GM21360 (cell line): ENCODE results near the gene ABCA12.
"Not testable (repeated sequence)": the region's sequence is repeated elsewhere in the genome, so short reads cannot be mapped to it uniquely, and the experiment has no call there.

Experiments used
- ATAC-seq: cut with Tn5 transposase; IDR thresholded peaks from one replicate; pipeline ENCODE4 v1.9.1; 2021; ENCODE audit warnings: mild to moderate bottlenecking, moderate library complexity; ENCODE audit not compliant: unreplicated experiment

Gene ABCA12, protein sequence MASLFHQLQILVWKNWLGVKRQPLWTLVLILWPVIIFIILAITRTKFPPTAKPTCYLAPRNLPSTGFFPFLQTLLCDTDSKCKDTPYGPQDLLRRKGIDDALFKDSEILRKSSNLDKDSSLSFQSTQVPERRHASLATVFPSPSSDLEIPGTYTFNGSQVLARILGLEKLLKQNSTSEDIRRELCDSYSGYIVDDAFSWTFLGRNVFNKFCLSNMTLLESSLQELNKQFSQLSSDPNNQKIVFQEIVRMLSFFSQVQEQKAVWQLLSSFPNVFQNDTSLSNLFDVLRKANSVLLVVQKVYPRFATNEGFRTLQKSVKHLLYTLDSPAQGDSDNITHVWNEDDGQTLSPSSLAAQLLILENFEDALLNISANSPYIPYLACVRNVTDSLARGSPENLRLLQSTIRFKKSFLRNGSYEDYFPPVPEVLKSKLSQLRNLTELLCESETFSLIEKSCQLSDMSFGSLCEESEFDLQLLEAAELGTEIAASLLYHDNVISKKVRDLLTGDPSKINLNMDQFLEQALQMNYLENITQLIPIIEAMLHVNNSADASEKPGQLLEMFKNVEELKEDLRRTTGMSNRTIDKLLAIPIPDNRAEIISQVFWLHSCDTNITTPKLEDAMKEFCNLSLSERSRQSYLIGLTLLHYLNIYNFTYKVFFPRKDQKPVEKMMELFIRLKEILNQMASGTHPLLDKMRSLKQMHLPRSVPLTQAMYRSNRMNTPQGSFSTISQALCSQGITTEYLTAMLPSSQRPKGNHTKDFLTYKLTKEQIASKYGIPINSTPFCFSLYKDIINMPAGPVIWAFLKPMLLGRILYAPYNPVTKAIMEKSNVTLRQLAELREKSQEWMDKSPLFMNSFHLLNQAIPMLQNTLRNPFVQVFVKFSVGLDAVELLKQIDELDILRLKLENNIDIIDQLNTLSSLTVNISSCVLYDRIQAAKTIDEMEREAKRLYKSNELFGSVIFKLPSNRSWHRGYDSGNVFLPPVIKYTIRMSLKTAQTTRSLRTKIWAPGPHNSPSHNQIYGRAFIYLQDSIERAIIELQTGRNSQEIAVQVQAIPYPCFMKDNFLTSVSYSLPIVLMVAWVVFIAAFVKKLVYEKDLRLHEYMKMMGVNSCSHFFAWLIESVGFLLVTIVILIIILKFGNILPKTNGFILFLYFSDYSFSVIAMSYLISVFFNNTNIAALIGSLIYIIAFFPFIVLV (N-terminal part only)

GRCh38 chr2:215138479-215138878 is at the start of gene ABCA12:
ABCA12 (minus strand) TSS chr2:215138626; CDS start chr2:215138208, 418 bp downstream.
- ATAC-seq: no peak

DNA sequence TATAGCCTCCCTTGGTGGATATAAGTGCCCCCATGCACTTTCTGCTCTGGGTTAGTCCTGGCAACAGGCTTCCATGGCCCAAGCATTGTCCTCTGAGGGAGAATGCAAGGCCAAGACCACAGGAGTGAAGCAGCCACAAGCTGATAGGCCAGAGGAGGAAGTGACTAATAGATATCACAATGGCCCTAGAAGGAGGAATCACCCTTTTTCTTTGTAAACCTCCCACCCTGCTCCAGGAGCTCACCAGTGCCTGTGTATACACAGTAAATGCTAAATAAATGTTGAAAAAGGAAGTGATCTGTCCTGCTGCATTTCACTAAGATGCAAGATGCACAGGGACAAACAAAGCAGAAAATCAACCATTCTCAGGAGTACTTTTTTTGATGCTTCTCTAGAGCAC is 49.7 kb upstream of the ABCA12 start:
- ATAC-seq: no peak

GRCh38 chr2:215186021-215186420 is 47.6 kb upstream of the ABCA12 start:
- ATAC-seq: no peak

- ATAC-seq: no peak
Measured at GRCh38 chr2:215178121-215178520, 39.7 kb upstream of the ABCA12 start.

GRCh38 chr2:215171796-215172195 is 33.4 kb upstream of the ABCA12 start:
- no peak for ATAC-seq

DNA sequence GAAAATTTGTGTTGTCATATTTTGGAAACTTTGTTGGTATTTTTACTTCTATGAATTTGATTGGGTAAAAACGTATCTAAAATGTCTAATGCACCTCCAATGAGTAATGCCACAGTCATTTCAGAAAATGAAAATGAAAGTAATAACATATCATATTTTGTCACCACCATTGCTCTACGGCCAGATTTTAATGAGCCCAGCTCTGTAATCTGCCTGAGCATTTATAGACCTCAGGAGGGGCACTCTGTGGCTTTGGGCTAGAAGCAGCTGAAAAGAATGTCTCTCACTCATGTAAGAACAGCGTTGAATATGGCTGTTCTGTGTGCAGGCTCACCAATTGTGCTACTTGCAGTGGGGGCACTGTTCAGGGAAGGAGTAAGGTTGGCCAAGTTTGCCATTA is 32.7 kb upstream of the ABCA12 start:
- ATAC-seq: no peak

DNA sequence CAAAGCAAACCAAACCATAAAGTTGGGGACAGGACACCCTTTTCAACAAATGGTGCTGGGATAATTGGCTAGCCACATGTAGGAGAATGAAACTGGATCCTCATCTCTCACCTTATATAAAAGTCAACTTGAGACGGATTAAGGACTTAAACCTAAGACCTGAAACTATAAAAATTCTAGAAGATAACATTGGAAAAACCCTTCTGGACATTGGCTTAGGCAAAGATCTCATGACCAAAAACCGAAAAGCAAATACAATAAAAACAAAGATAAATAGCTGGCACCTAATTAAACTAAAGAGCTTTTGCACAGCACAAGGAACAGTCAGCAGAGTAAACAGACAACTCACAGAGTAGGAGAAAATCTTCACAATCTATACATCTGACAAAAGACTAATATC is 28.1 kb upstream of the ABCA12 start:
- ATAC-seq: not testable (repeated sequence)

GRCh38 chr2:215163319-215163718 is 24.9 kb upstream of the ABCA12 start:
- ATAC-seq: not testable (repeated sequence)

DNA sequence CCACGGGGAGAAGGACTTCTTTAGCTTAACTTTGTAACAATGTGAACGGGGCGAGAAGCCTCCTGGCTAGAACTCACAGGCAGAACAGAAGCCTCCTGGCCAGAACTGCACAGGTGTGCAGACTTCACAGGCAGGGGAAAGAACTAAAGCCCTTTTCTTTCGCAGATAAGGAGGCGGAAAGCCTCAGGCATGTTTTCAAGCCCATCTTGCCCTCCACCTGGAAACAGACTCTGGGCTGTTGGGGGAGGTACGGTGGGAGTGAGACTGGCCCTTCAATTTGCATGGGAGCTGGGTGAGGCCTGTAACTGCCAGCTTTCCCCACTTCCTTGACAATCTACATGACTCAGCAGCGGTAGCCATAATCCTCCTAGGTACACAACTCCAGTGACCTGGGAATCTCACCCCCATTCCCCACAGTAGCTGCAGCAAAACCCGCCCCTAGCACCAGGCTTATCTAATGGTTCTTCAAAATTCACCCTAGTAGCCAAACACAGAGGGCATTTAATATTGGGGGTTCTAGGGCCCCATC is 22.9 kb upstream of the ABCA12 start:
- ATAC-seq: no peak

GRCh38 chr2:215160081-215160480 is 21.7 kb upstream of the ABCA12 start:
- ATAC-seq: no peak

DNA sequence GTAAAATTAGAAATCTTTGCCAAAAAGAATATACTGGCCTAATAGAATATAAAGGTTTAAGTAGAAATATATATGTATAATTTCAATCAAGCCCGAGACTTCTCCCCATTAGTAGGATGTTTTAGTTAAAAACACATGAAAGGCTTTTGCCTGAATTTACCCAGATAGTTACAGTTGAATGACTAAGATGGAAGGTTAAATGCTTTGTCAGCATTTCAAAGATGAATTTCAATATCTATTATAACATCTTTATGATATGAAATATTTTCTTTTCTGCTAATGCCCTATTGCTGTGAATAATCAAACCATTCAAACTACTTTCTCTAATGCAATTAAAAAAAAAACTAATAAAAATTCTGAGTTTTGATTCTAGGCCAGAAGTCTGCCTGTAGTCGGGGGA is 18.0 kb upstream of the ABCA12 start:
- no peak for ATAC-seq

DNA sequence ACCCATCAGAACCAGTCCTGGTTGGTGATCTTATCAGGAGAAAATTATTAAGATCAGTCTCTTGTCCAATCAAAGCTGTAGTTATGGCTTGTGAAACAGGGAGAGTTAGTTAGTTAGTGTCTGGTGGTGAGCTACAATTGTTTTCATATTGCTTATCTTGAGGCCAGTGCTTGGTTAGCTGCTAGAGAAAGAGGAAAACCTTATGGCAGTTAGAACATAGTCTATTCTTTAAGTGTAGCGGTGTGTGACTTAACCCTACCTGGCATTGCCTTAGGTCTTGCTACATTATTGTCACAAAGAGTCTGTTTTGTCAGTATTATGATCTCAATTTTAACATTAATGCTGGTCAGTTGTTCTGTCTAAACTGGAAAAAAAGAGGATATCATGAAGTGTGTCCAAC is 11.5 kb upstream of the ABCA12 start:
- ATAC-seq: no peak

DNA sequence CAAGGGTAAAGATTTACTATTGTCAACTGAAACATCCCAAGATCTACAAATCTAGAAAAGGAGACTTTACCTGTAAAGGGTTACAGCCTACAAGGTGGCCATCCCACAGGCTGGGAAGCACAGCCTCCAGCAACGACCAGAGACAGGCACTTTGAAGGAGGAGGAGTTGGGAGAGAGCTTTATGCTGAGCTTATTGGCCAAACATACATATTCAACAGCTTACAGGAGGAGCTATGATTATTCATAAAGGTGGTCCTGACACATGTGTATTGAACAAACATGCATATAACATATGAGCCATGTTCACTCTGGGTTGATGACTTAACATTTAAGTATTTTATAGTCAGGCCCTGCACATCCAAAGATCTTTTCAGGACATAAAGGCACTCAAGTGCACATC is 11.1 kb upstream of the ABCA12 start:
- no peak for ATAC-seq

GRCh38 chr2:215149060-215149459 is 10.6 kb upstream of the ABCA12 start:
- no peak for ATAC-seq

DNA sequence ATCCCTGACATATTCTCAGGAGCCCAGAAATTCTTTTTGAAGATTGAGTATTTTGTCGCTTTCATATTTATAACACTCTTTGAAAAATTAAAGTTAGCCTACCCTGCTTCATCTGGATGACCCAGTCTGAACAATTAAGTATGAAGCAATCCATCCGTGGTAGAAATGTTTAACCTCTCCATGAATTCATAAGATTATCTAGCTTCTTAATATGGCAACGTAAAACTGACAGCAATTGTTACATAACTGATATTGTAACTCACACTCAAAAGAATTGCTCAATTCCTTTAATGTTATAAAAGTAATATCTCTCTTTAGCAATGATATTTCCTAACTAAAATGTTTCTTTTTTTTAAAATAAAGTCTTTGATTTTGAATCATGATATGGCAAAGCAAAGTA is 7.2 kb upstream of the ABCA12 start:
- no peak for ATAC-seq

- ATAC-seq: no peak
Measured at GRCh38 chr2:215144106-215144875, 5.9 kb upstream of the ABCA12 start.

DNA sequence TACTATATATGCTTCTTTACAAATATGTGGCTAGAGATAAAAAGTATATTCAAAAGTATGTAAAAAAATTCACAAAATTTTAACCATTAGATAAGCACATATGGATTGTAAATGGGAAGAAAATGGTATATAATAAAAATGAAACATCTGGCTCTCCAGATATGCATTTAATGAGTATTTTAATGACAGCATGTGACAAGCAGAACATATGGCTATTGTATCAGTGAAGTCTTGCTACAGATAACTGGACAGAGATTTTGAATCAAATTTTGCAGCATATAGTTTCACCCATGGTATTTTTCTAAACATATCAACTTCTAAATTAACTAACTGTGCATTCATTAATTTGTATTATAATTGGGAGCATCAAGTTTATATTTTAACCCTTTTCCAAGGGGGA is 5.0 kb upstream of the ABCA12 start:
- no peak for ATAC-seq

DNA sequence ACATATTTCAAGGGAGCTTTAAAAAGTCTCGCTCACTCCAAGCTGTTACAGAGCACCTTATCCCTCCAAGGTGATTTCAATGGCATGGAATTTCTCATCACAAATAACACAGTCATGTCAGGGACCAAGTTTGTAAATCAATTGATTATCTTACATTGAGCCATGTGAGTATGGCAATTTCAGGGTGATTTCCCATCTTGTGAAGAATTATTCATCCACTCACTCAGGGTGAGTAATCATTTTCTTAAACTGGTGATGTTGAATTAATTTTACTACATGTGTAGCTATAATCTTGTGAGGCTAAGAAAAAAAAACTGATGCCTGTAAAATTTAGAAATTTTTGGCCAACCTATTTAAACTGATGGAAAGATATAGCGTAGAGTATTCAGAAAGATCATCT is 3.3 kb upstream of the ABCA12 start:
- no peak for ATAC-seq

- no peak for ATAC-seq
Measured at GRCh38 chr2:215140166-215140707, 1.8 kb upstream of the ABCA12 start.

GRCh38 chr2:215137741-215138340 is 585 bp downstream of the ABCA12 start:
- no peak for ATAC-seq
